Measurements from ENCODE around the gene C11orf97.

GRCh38 chr11:94544646-94545263 lies 32.5 kb downstream of the C11orf97 start:
- TF ChIP-seq MTERF4 (CRISPR knock-in tag; IDR thresholded peaks at IDR 0.05) (no peak), EP300 (IDR thresholded peaks at IDR 0.05; ENCODE audit: low read depth in 2 of 2, low read length in 2 of 2) (no peak), EP300 (CRISPR knock-in tag; IDR thresholded peaks at IDR 0.05; ENCODE audit: borderline replicate concordance) (no peak)

Measured in HepG2 (cell line).